ENCODE results near the gene IKBKG. TPM values are rescaled to one million over a fixed set of nuclear protein-coding genes. Genes with fewer than 3 reads are reported as not detected.
A peak's percentile ranks its signal among the peaks of the same experiment; 100 is the strongest.
"Not testable (repeated sequence)": the region's sequence is repeated elsewhere in the genome, so short reads cannot be mapped to it uniquely, and the experiment has no call there.

The IKBKG gene
- total and polyA plus RNA-seq, 5 donors from 2014 or later = 27.9 to 48.0 (median 36.7) TPM

- DNase-seq (no peak), ATAC-seq (ENCODE audit: low read depth in 2 of 2) (no peak)
- H3K4me3 ChIP-seq (ENCODE audit: low read depth, low read length) = no peak overlapping the region
- Mint-ChIP-seq H3K4me1 (peaks cover 0 to 2% (median 0%) of the 10 kb centered on the region in 4 donors), H3K4me3 (no peak overlapping the region), H3K36me3 (no peaks in the 10 kb centered on the region), H3K9me3 (peaks cover 0 to 3% (median 0%) of the 10 kb centered on the region in 7 donors), H3K27me3 (peaks cover 16% of the 10 kb centered on the region), H3K27ac (peak overlapping the region in 1 of 3 donors; percentile 20)
- H3K4me1 ChIP-seq (ENCODE audit: control insufficient read depth, insufficient read depth, low read length, poor library complexity, severe bottlenecking) = no peaks in the 10 kb centered on the region
- H3K36me3 ChIP-seq (ENCODE audit: control insufficient read depth, insufficient read depth, low read length) = no peaks in the 10 kb centered on the region
- no peaks in the 10 kb centered on the region for H3K9me3 ChIP-seq (ENCODE audit: control insufficient read depth in 2 of 2, low read length in 2 of 2)
- no peaks in the 10 kb centered on the region for H3K27me3 ChIP-seq (ENCODE audit: control insufficient read depth, insufficient read depth, low read length)
- H3K27ac ChIP-seq (ENCODE audit: insufficient read depth, low read length, poor library complexity, severe bottlenecking) = no peak overlapping the region
These were observed 56.3 kb downstream of the IKBKG start for GRCh38 chrX:154603438-154604430.

- no peak overlapping the region for H3K27ac Mint-ChIP-seq
- DNase-seq (no peak), ATAC-seq (ENCODE audit: low read depth in 2 of 2) (no peak)
- H3K4me1 Mint-ChIP-seq = peaks cover 0 to 2% (median 0%) of the 10 kb centered on the region in 4 donors
- Histone ChIP-seq H3K27me3 (ENCODE audit: control insufficient read depth, insufficient read depth, low read length) (no peaks in the 10 kb centered on the region), H3K9me3 (ENCODE audit: control insufficient read depth in 2 of 2, low read length in 2 of 2) (no peaks in the 10 kb centered on the region), H3K36me3 (ENCODE audit: control insufficient read depth, insufficient read depth, low read length) (no peaks in the 10 kb centered on the region), H3K27ac (ENCODE audit: insufficient read depth, low read length, poor library complexity, severe bottlenecking) (no peak overlapping the region), H3K4me3 (ENCODE audit: low read depth, low read length) (no peak overlapping the region), H3K4me1 (ENCODE audit: control insufficient read depth, insufficient read depth, low read length, poor library complexity, severe bottlenecking) (no peaks in the 10 kb centered on the region)
- no peaks in the 10 kb centered on the region for H3K36me3 Mint-ChIP-seq
- peaks cover 13% of the 10 kb centered on the region for H3K27me3 Mint-ChIP-seq
- H3K4me3 Mint-ChIP-seq = no peak overlapping the region
- H3K9me3 Mint-ChIP-seq = peaks cover 0 to 3% (median 0%) of the 10 kb centered on the region in 7 donors
These were observed 58.1 kb downstream of the IKBKG start for GRCh38 chrX:154605566-154605965.

DNA sequence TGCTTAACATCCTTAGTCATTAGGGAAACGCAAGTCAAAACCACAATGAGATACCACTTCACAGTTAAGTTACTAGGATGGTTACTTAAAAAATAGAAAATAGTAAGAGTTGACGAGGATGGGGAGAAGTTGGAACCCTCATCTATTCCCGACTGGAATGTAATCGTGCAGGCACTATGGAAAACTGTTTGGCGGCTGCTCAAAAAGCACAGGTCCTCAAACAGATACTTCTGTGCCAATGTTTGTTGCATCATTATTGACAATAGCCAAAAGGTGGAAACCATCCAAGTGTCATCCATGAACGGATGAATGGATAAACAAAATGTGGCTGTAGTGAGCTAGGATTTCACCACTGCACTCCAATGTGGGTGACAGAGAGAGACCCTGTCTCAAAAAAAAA is 60.0 kb downstream of the IKBKG start:
- Histone ChIP-seq H3K9me3 (ENCODE audit: control insufficient read depth in 2 of 2, low read length in 2 of 2) (no peaks in the 10 kb centered on the region), H3K4me1 (ENCODE audit: control insufficient read depth, insufficient read depth, low read length, poor library complexity, severe bottlenecking) (no peaks in the 10 kb centered on the region), H3K4me3 (ENCODE audit: low read depth, low read length) (no peak overlapping the region), H3K27ac (ENCODE audit: insufficient read depth, low read length, poor library complexity, severe bottlenecking) (no peak overlapping the region), H3K27me3 (ENCODE audit: control insufficient read depth, insufficient read depth, low read length) (no peaks in the 10 kb centered on the region), H3K36me3 (ENCODE audit: control insufficient read depth, insufficient read depth, low read length) (no peaks in the 10 kb centered on the region)
- Mint-ChIP-seq H3K4me1 (peaks cover 0 to 2% (median 0%) of the 10 kb centered on the region in 4 donors), H3K36me3 (no peaks in the 10 kb centered on the region), H3K27me3 (peaks cover 13% of the 10 kb centered on the region), H3K27ac (no peak overlapping the region), H3K4me3 (no peak overlapping the region), H3K9me3 (peaks cover 0 to 1% (median 0%) of the 10 kb centered on the region in 7 donors)
- DNase-seq = no peak
- ATAC-seq (ENCODE audit: low read depth in 2 of 2) = no peak

DNA sequence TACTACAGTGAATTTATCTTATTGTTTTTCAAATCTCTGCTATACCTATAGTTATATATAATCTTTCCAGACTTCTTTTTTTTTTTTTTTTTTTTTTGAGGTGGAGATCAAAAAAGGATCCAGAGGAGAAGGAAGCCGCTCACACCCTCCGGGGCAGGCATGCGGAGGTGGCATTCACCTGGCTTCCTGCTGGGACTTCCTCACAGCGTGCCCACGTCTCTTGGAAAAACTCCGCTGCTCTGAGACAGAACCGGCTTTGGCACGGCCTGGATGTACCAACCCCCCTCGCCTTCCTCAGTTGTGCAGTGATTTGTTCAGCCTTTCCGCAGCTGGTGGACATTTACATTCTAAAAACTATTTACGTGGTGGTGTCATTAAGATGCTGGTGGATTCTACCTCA is 60.6 kb downstream of the IKBKG start:
- H3K4me3 Mint-ChIP-seq; DNase-seq; ATAC-seq (ENCODE audit: low read depth in 2 of 2): not testable (repeated sequence)

DNA sequence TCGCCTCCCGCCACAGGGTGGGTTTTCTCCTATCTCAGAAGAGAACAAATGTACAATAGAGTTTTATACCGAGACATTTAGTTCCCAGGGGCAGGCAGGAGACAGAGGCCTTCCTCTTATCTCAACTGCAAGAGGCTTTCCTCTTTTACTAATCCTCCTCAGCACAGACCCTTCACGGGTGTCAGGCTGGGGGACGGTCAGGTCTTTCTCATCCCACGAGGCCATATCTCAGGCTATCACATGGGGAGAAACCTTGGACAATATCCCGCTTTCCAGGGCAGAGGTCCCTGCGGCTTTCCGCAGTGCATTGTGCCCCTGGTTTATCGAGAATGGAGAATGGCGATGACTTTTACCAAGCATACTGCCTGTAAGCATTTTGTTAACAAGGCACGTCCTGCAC is 61.4 kb downstream of the IKBKG start:
- H3K4me3 Mint-ChIP-seq; H3K27me3 ChIP-seq (ENCODE audit: control insufficient read depth, insufficient read depth, low read length); H3K27ac Mint-ChIP-seq; H3K4me1 Mint-ChIP-seq; H3K9me3 ChIP-seq (ENCODE audit: control insufficient read depth in 2 of 2, low read length in 2 of 2); H3K27ac ChIP-seq (ENCODE audit: insufficient read depth, low read length, poor library complexity, severe bottlenecking); H3K4me3 ChIP-seq (ENCODE audit: low read depth, low read length); ATAC-seq (ENCODE audit: low read depth in 2 of 2); H3K36me3 ChIP-seq (ENCODE audit: control insufficient read depth, insufficient read depth, low read length); DNase-seq; H3K36me3 Mint-ChIP-seq; H3K4me1 ChIP-seq (ENCODE audit: control insufficient read depth, insufficient read depth, low read length, poor library complexity, severe bottlenecking); H3K9me3 Mint-ChIP-seq: not testable (repeated sequence)
- peaks cover 13% of the 10 kb centered on the region for H3K27me3 Mint-ChIP-seq

More for the DNA sequence above, 60.6 kb downstream of the IKBKG start:
- not testable (repeated sequence) for H3K27me3 ChIP-seq (ENCODE audit: control insufficient read depth, insufficient read depth, low read length); H3K36me3 Mint-ChIP-seq; H3K36me3 ChIP-seq (ENCODE audit: control insufficient read depth, insufficient read depth, low read length); H3K27ac Mint-ChIP-seq; H3K27ac ChIP-seq (ENCODE audit: insufficient read depth, low read length, poor library complexity, severe bottlenecking); H3K9me3 ChIP-seq (ENCODE audit: control insufficient read depth in 2 of 2, low read length in 2 of 2); H3K4me1 Mint-ChIP-seq; H3K4me3 ChIP-seq (ENCODE audit: low read depth, low read length); H3K9me3 Mint-ChIP-seq; H3K4me1 ChIP-seq (ENCODE audit: control insufficient read depth, insufficient read depth, low read length, poor library complexity, severe bottlenecking)
- peaks cover 13% of the 10 kb centered on the region for H3K27me3 Mint-ChIP-seq

- H3K9me3 Mint-ChIP-seq, H3K4me3 Mint-ChIP-seq: not testable (repeated sequence)
These were observed 63.7 kb downstream of the IKBKG start for GRCh38 chrX:154611146-154611545.

DNA sequence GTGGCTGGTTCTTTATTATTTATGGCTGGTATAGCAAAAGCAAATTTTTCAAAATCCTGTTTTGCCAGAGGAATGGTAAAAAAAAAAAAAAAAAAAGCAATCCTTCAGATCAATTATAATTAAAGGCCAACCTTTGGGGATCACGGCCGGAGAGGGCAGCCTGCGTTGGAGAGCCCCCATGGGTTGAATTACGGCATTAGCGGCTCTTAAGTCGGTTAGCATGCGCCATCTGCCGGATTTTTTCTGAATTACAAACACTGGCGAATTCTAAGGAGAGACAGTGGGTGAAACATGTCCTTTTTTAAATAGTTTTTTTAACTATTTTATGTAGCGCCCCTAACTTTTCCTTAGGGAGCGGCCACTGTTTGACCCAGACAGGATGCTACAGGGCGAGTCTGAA is 66.2 kb downstream of the IKBKG start:
- H3K4me1 Mint-ChIP-seq; H3K27ac ChIP-seq (ENCODE audit: insufficient read depth, low read length, poor library complexity, severe bottlenecking); H3K27me3 Mint-ChIP-seq; H3K4me3 Mint-ChIP-seq; DNase-seq; H3K4me1 ChIP-seq (ENCODE audit: control insufficient read depth, insufficient read depth, low read length, poor library complexity, severe bottlenecking); H3K27ac Mint-ChIP-seq; H3K36me3 Mint-ChIP-seq; H3K36me3 ChIP-seq (ENCODE audit: control insufficient read depth, insufficient read depth, low read length); H3K9me3 ChIP-seq (ENCODE audit: control insufficient read depth in 2 of 2, low read length in 2 of 2); ATAC-seq (ENCODE audit: low read depth in 2 of 2); H3K9me3 Mint-ChIP-seq; H3K27me3 ChIP-seq (ENCODE audit: control insufficient read depth, insufficient read depth, low read length); H3K4me3 ChIP-seq (ENCODE audit: low read depth, low read length): not testable (repeated sequence)

More at GRCh38 chrX:154611146-154611545, 63.7 kb downstream of the IKBKG start:
- not testable (repeated sequence) for H3K27ac ChIP-seq (ENCODE audit: insufficient read depth, low read length, poor library complexity, severe bottlenecking); H3K4me3 ChIP-seq (ENCODE audit: low read depth, low read length); ATAC-seq (ENCODE audit: low read depth in 2 of 2); H3K4me1 Mint-ChIP-seq; H3K36me3 Mint-ChIP-seq; H3K9me3 ChIP-seq (ENCODE audit: control insufficient read depth in 2 of 2, low read length in 2 of 2); H3K27me3 Mint-ChIP-seq; DNase-seq; H3K27me3 ChIP-seq (ENCODE audit: control insufficient read depth, insufficient read depth, low read length); H3K4me1 ChIP-seq (ENCODE audit: control insufficient read depth, insufficient read depth, low read length, poor library complexity, severe bottlenecking); H3K36me3 ChIP-seq (ENCODE audit: control insufficient read depth, insufficient read depth, low read length); H3K27ac Mint-ChIP-seq
